GM12878 (cell line): ENCODE results near the gene GRK5. TPM values are rescaled to one million over a fixed set of nuclear protein-coding genes. Genes with fewer than 3 reads are reported as not detected.

ENCODE experiments used
- ATAC-seq: fragments of 200-7000 bp; cut with Tn5 transposase; 3 replicates; pipeline ENCODE4 v1.9.1; 2020; ENCODE audit warnings: mild to moderate bottlenecking, moderate library complexity
- BruUV-seq: library from RNA; stranded (reverse); fragments of 400-500 nt; replicated peaks from 2 replicates; lab custom pipeline; 2021; lab: Mats Ljungman, UMichigan
- CTCF ChIA-PET: fragments of 300-600 bp; sonication (Branson Sonifier 250); formaldehyde crosslinking; extraction: SDS; loops from one replicate; lab custom pipeline; 2021; ENCODE audit warnings: inconsistent platforms; lab: Yijun Ruan, JAX
- POLR2A ChIA-PET: fragments of 350-600 bp; formaldehyde crosslinking; extraction: SDS; loops from one replicate; lab custom pipeline; 2021; ENCODE audit warnings: inconsistent platforms; lab: Charles Lee
- RAD21 ChIA-PET: fragments of 300-600 bp; sonication (Branson Sonifier 250); formaldehyde crosslinking; loops from one replicate; lab custom pipeline; 2023; ENCODE audit warnings: antibody characterized with exemption; ENCODE audit not compliant: unreplicated experiment; lab: Charles Lee
- SMC1A ChIA-PET: fragments of 300-600 bp; sonication (Branson Sonifier 250); formaldehyde crosslinking; loops from one replicate; lab custom pipeline; 2023; ENCODE audit not compliant: unreplicated experiment, uncharacterized antibody; lab: Charles Lee
- DNase-seq: peaks from one replicate; pipeline ENCODE4 v3.0.0-alpha.2; 2011; ENCODE audit warnings: low read depth, low spot score
- FAIRE-seq: peaks from 3 replicates; lab custom pipeline; 2011; peaks lifted over from hg19 to GRCh38; lab: Jason Lieb, UNC
- H2AFZ ChIP-seq: 2 replicates; pipeline ENCODE4 v1.6.0; 2011; ENCODE audit warnings: low read depth, low read length, control low read depth; ENCODE audit not compliant: control insufficient read depth
- H3K27ac ChIP-seq: 2 replicates; pipeline ENCODE4 v1.5.1; 2011; ENCODE audit warnings: control low read depth; ENCODE audit not compliant: control insufficient read depth, insufficient read depth
- H3K27me3 ChIP-seq, 2 experiments: replicated peaks in 1 of 2; 2 replicates each; pipeline versions ENCODE4 v1.6.0 to v1.6.1; 2011; ENCODE audit warnings: low read length in 1 of 2; ENCODE audit not compliant: control insufficient read depth in 2 of 2, insufficient read depth in 2 of 2
- H3K36me3 ChIP-seq, 2 experiments: 2 replicates each; pipeline ENCODE4 v1.5.1; 2011; ENCODE audit warnings: low read length in 1 of 2; ENCODE audit not compliant: control insufficient read depth in 2 of 2, insufficient read depth in 2 of 2
- H3K4me1 ChIP-seq: 2 replicates; pipeline ENCODE4 v1.6.1; 2011; ENCODE audit warnings: mild to moderate bottlenecking, low read length, moderate library complexity, mixed read lengths; ENCODE audit not compliant: control insufficient read depth, insufficient read depth
- H3K4me2 ChIP-seq: 2 replicates; pipeline ENCODE4 v1.6.0; 2011; ENCODE audit warnings: control low read depth; ENCODE audit not compliant: control insufficient read depth, insufficient read depth
- H3K4me3 ChIP-seq: fragments of 200-600 bp; sonication (generic); 2 replicates; pipeline ENCODE4 v1.5.1; 2016
- H3K79me2 ChIP-seq: 2 replicates; pipeline ENCODE4 v1.6.0; 2011; ENCODE audit warnings: low read length; ENCODE audit not compliant: control insufficient read depth, insufficient read depth
- H3K9ac ChIP-seq: 2 replicates; pipeline ENCODE4 v1.8.0; 2011; ENCODE audit warnings: low read length, control low read depth, mixed read lengths; ENCODE audit not compliant: control insufficient read depth, insufficient read depth
- H3K9me3 ChIP-seq: replicated peaks from 3 replicates; pipeline ENCODE4 v1.5.1; 2011; ENCODE audit warnings: mild to moderate bottlenecking, low read length; ENCODE audit not compliant: control insufficient read depth, insufficient read depth
- H4K20me1 ChIP-seq: 2 replicates; pipeline ENCODE4 v1.6.0; 2011; ENCODE audit not compliant: control insufficient read depth, insufficient read depth
- BRCA1 ChIP-seq: IDR thresholded peaks from 2 replicates; pipeline ENCODE4 v1.6.1; 2011; ENCODE audit warnings: low read depth, low read length, improper control_type of control experiment
- CBFB ChIP-seq: IDR thresholded peaks from 2 replicates; pipeline ENCODE4 v1.6.1; 2016; ENCODE audit warnings: antibody characterized with exemption, low read depth
- ESRRA ChIP-seq: IDR thresholded peaks from 2 replicates; pipeline ENCODE4 v1.6.1; 2012; ENCODE audit warnings: mild to moderate bottlenecking, low read length, improper control_type of control experiment
- FOXM1 ChIP-seq: IDR thresholded peaks from 2 replicates; pipeline ENCODE4 v1.6.1; 2012; ENCODE audit warnings: low read depth, mild to moderate bottlenecking, inconsistent platforms, low read length, moderate library complexity
- HDGF ChIP-seq: fragments of 450-650 bp; IDR thresholded peaks from 2 replicates; pipeline ENCODE4 v1.6.1; 2016; ENCODE audit warnings: antibody characterized with exemption
- IKZF1 ChIP-seq: fragments of 450-650 bp; conservative IDR thresholded peaks from 2 replicates; pipeline ENCODE4 v1.6.1; 2017; ENCODE audit warnings: antibody characterized with exemption, mild to moderate bottlenecking
- IRF4 ChIP-seq: IDR thresholded peaks from 2 replicates; pipeline ENCODE4 v1.6.1; 2011; ENCODE audit warnings: low read depth, low read length
- MEF2A ChIP-seq: IDR thresholded peaks from 2 replicates; pipeline ENCODE4 v1.6.1; 2011; ENCODE audit warnings: low read depth, mild to moderate bottlenecking, low read length, moderate library complexity; ENCODE audit not compliant: insufficient read depth
- NR2C1 ChIP-seq: fragments of 450-650 bp; IDR thresholded peaks from 2 replicates; pipeline ENCODE4 v1.6.1; 2017; ENCODE audit warnings: antibody characterized with exemption, mild to moderate bottlenecking, moderate library complexity
- POLR2AphosphoS2 ChIP-seq: IDR thresholded peaks from 2 replicates; pipeline ENCODE4 v1.6.1; 2011; ENCODE audit warnings: low read depth, mild to moderate bottlenecking, low read length, improper control_type of control experiment, moderate library complexity
- RUNX3 ChIP-seq: IDR thresholded peaks from 2 replicates; pipeline ENCODE4 v1.6.1; 2012; ENCODE audit warnings: low read length, inconsistent platforms
- SREBF2 ChIP-seq: IDR thresholded peaks from 2 replicates; pipeline ENCODE4 v1.6.1; 2012; ENCODE audit warnings: mild to moderate bottlenecking, low read length
- ZSCAN29 ChIP-seq: fragments of 450-650 bp; IDR thresholded peaks from 2 replicates; pipeline ENCODE4 v1.6.1; 2017; ENCODE audit warnings: mild to moderate bottlenecking, moderate library complexity
- WGBS: methylation state at CpG from one replicate; pipeline ENCODE4 v1.1.6; 2016; ENCODE audit warnings: low lambda C conversion rate; ENCODE audit not compliant: insufficient replicate concordance, insufficient coverage; ENCODE audit errors: missing lambda C conversion rate; 5-methylcytosine and 5-hydroxymethylcytosine counted together
- in situ Hi-C: fragments of 300-500 bp; cut with MboI; formaldehyde crosslinking; loops from 9 replicates; pipeline ENCODE4 v1.14.3; 2018; ENCODE audit warnings: mixed read lengths
- intact Hi-C: fragments of 100-400 bp; cut with micrococcal nuclease; formaldehyde crosslinking; loops from one replicate; pipeline ENCODE4 v1.14.2; 2022; ENCODE audit not compliant: unreplicated experiment
- polyA plus RNA-seq, 11 experiments: library from polyadenylated mRNA; depleted of rRNA in 4 of 11; unstranded in 6 of 11; stranded (reverse) in 5 of 11; fragments of >200 nt; fragmentation: Nextera tagmentation in 4 of 11; fragmentation: Illumina TruSeq in 1 of 11; extraction: Ambion mirVana in 4 of 11; extraction: Trizol in 1 of 11; gene quantifications; 1 replicate in 1 of 11; 2 replicates in 10 of 11; pipeline versions ENCODE4 v1.2.1 to v1.2.3, GENCODE V29; 2011 to 2016; ENCODE audit warnings: inconsistent platforms in 2 of 11, missing spikeins in 2 of 11, low read depth in 1 of 11
- total RNA-seq, 4 experiments: library from RNA; depleted of rRNA in 3 of 4; stranded (reverse); fragments of >200 nt in 3 of 4; fragmentation: Illumina TruSeq in 1 of 4; extraction: Trizol in 1 of 4; gene quantifications; 2 replicates each; pipeline versions ENCODE4 v1.2.1 to v1.2.3, GENCODE V29; 2013 to 2021

The GRK5 gene
- total and polyA plus RNA-seq, 10 of the 15 experiments (the other 5 are each of a cell fraction or from before 2014, with no cell fraction given) = 0.11 to 22.1 (median 10.0) TPM

GRCh38 chr10:119348516-119349240 is 141.3 kb downstream of the GRK5 start:
- FAIRE-seq = no peak
- TF ChIP-seq NR2C1 = no peak
- TF ChIP-seq CBFB = no peak
- TF ChIP-seq ZSCAN29 = no peak
- TF ChIP-seq ESRRA = no peak
- TF ChIP-seq IKZF1 = no peak
- TF ChIP-seq MEF2A = no peak
- no peak for TF ChIP-seq POLR2AphosphoS2
- no peak for TF ChIP-seq HDGF
- TF ChIP-seq SREBF2 = no peak
- no peak for TF ChIP-seq BRCA1
- TF ChIP-seq FOXM1 = no peak
- TF ChIP-seq IRF4 = no peak
- TF ChIP-seq RUNX3 = no peak
- no peaks in the 10 kb centered on the region for H3K79me2 ChIP-seq
- WGBS = 99% methylated on average over 13 of the region's 15 CpGs
- H3K9ac ChIP-seq = no peak overlapping the region
- ChIA-PET SMC1A (no interaction called here), CTCF (no interaction called here), POLR2A (interaction anchor here (0.9 kb wide), 1 partner anchor 10 kb away, joined by 3 read pairs; no protein-coding TSS in a partner anchor), RAD21 (no interaction called here)
- H3K27me3 ChIP-seq = no peaks in the 10 kb centered on the region
- in situ Hi-C loops (no loop called here), intact Hi-C loops (no loop called here)
- no peaks in the 10 kb centered on the region for H4K20me1 ChIP-seq
- no peak overlapping the region for H2AFZ ChIP-seq
- peaks cover 4% of the 10 kb centered on the region; the same call in 1 of the 3 replicates for H3K9me3 ChIP-seq
- BruUV-seq = no TSS peak
- no peak overlapping the region for H3K27ac ChIP-seq
- no peak overlapping the region for H3K4me3 ChIP-seq
- no peak for DNase-seq
- peaks cover 7 to 8% of the 10 kb centered on the region in 2 experiments; a peak in 2 of 4 replicates for H3K36me3 ChIP-seq
- ATAC-seq = no peak
- no peak overlapping the region for H3K4me2 ChIP-seq
- H3K4me1 ChIP-seq = no peaks in the 10 kb centered on the region
